OCI-LY1 (cell line): ENCODE measurements around the gene EMC10.
"Not testable (repeated sequence)": the region's sequence is repeated elsewhere in the genome, so short reads cannot be mapped to it uniquely, and the experiment has no call there.

Source experiments
- H2AFZ ChIP-seq: fragments of 200-600 bp; sonication (generic), shearing (Covaris generic); 2 replicates; pipeline ENCODE4 v1.6.0; 2014; ENCODE audit warnings: antibody characterized with exemption, mild to moderate bottlenecking, low read length
- H3F3A ChIP-seq: fragments of 200-600 bp; sonication (generic), shearing (Covaris generic); 2 replicates; pipeline ENCODE4 v1.6.0; 2014; ENCODE audit warnings: mild to moderate bottlenecking, antibody characterized with exemption, low read length, moderate library complexity; ENCODE audit not compliant: insufficient read depth
- H3K27ac ChIP-seq: fragments of 200-600 bp; sonication (generic); 2 replicates; pipeline ENCODE4 v1.5.1; 2014; ENCODE audit warnings: low read length, mixed run types, mild to moderate bottlenecking, low read depth; ENCODE audit not compliant: poor library complexity, severe bottlenecking
- H3K27me3 ChIP-seq: fragments of 200-600 bp; sonication (generic); 2 replicates; pipeline ENCODE4 v1.6.0; 2014; ENCODE audit warnings: antibody characterized with exemption, mild to moderate bottlenecking, low read length, moderate library complexity; ENCODE audit not compliant: insufficient read depth
- H3K36me3 ChIP-seq: fragments of 200-600 bp; sonication (generic); 2 replicates; pipeline ENCODE4 v1.6.1; 2014; ENCODE audit warnings: mild to moderate bottlenecking, antibody characterized with exemption, low read length, moderate library complexity, mixed read lengths; ENCODE audit not compliant: insufficient read depth
- H3K4me1 ChIP-seq: fragments of 200-600 bp; sonication (generic); 2 replicates; pipeline ENCODE4 v1.5.1; 2014; ENCODE audit warnings: mild to moderate bottlenecking, low read length, moderate library complexity; ENCODE audit not compliant: insufficient read depth, severe bottlenecking
- H3K4me2 ChIP-seq: fragments of 200-600 bp; sonication (generic), shearing (Covaris generic); 2 replicates; pipeline ENCODE4 v1.6.1; 2014; ENCODE audit warnings: low read length
- H3K4me3 ChIP-seq: fragments of 200-600 bp; sonication (generic); 2 replicates; pipeline ENCODE4 v1.5.1; 2014; ENCODE audit warnings: low read length, low read depth, mild to moderate bottlenecking, mixed read lengths; ENCODE audit not compliant: poor library complexity, severe bottlenecking
- H3K79me2 ChIP-seq: fragments of 200-600 bp; shearing (Covaris generic); 2 replicates; pipeline ENCODE4 v1.6.1; 2016; ENCODE audit warnings: mixed run types, low read length, mixed read lengths; ENCODE audit not compliant: insufficient read depth
- H3K9ac ChIP-seq: fragments of 200-600 bp; sonication (generic), shearing (Covaris generic); 2 replicates; pipeline ENCODE4 v1.6.1; 2014; ENCODE audit warnings: mild to moderate bottlenecking, low read length, mixed read lengths
- H3K9me2 ChIP-seq: fragments of 200-600 bp; sonication (generic), shearing (Covaris generic); 2 replicates; pipeline ENCODE4 v1.6.1; 2014; ENCODE audit warnings: low read depth, mild to moderate bottlenecking, low read length, mixed read lengths
- H3K9me3 ChIP-seq: fragments of 200-600 bp; shearing (Covaris generic); 2 replicates; pipeline ENCODE4 v1.6.1; 2014; ENCODE audit warnings: low read length, mixed read lengths
- H4K20me1 ChIP-seq: fragments of 200-600 bp; sonication (generic), shearing (Covaris generic); 2 replicates; pipeline ENCODE4 v1.6.0; 2016; ENCODE audit warnings: mild to moderate bottlenecking, low read length; ENCODE audit not compliant: insufficient read depth
- EZH2 ChIP-seq: fragments of 200-600 bp; sonication (generic), shearing (Covaris generic); IDR thresholded peaks from 2 replicates; pipeline ENCODE4 v1.8.0; 2017; ENCODE audit warnings: borderline replicate concordance, mixed run types, mild to moderate bottlenecking, antibody characterized with exemption, low read length, moderate library complexity, mixed read lengths
- TF ChIP-seq, protein P1 (sequence below): fragments of 200-600 bp; sonication (generic), shearing (Covaris generic); IDR thresholded peaks from 2 replicates; pipeline ENCODE4 v1.5.1; 2017; ENCODE audit warnings: mild to moderate bottlenecking, antibody characterized with exemption, low read length, moderate library complexity, mixed read lengths

EMC10 gene

GRCh38 chr19:50466706-50467039, 9.6 kb upstream of the EMC10 start:
- no peak overlapping the region for H3K27ac ChIP-seq
- no peak for TF ChIP-seq EZH2
- TF ChIP-seq, protein P1, sequence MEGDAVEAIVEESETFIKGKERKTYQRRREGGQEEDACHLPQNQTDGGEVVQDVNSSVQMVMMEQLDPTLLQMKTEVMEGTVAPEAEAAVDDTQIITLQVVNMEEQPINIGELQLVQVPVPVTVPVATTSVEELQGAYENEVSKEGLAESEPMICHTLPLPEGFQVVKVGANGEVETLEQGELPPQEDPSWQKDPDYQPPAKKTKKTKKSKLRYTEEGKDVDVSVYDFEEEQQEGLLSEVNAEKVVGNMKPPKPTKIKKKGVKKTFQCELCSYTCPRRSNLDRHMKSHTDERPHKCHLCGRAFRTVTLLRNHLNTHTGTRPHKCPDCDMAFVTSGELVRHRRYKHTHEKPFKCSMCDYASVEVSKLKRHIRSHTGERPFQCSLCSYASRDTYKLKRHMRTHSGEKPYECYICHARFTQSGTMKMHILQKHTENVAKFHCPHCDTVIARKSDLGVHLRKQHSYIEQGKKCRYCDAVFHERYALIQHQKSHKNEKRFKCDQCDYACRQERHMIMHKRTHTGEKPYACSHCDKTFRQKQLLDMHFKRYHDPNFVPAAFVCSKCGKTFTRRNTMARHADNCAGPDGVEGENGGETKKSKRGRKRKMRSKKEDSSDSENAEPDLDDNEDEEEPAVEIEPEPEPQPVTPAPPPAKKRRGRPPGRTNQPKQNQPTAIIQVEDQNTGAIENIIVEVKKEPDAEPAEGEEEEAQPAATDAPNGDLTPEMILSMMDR = no peak
- H3K4me2 ChIP-seq = no peak overlapping the region
- no peak overlapping the region for H3K9ac ChIP-seq
- H3K36me3 ChIP-seq = no peaks in the 10 kb centered on the region
- no peaks in the 10 kb centered on the region for H3K79me2 ChIP-seq
- H3K27me3 ChIP-seq = peaks cover 14% of the 10 kb centered on the region; the same call in 1 of the 2 replicates
- H3K4me1 ChIP-seq = no peaks in the 10 kb centered on the region
- H3K9me3 ChIP-seq = no peaks in the 10 kb centered on the region
- no peaks in the 10 kb centered on the region for H3K9me2 ChIP-seq
- H3K4me3 ChIP-seq = no peak overlapping the region
- no peaks in the 10 kb centered on the region for H4K20me1 ChIP-seq
- no peak overlapping the region for H2AFZ ChIP-seq
- no peaks in the 10 kb centered on the region for H3F3A ChIP-seq

DNA sequence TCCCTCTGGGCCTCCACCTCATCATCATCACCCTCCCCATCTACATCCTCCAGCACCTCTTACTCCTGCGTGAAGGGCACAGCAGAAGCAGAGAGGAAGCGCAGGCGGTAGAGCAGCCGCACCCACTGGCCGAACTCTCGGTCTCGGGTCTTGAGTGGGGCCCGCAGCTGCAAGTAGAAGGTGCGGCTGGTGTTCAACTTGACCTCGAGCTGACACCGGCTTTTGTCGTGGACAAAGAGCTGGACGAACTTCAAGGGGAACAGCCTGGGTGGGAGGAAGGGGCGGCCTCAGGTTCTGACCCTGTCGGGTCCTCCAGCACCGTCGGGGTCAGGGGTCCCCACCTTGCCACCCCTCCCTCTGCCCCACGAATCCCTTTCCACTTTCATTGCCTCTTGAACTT, 8.7 kb upstream of the EMC10 start:
- H3K4me3 ChIP-seq = no peak overlapping the region
- no peak overlapping the region for H3K9ac ChIP-seq
- peaks cover 14% of the 10 kb centered on the region; the same call in 1 of the 2 replicates for H3K27me3 ChIP-seq
- no peaks in the 10 kb centered on the region for H3K9me2 ChIP-seq
- no peak for TF ChIP-seq EZH2
- TF ChIP-seq, protein P1 = no peak
- H3K4me1 ChIP-seq = no peaks in the 10 kb centered on the region
- no peaks in the 10 kb centered on the region for H4K20me1 ChIP-seq
- H3K36me3 ChIP-seq = no peaks in the 10 kb centered on the region
- H3F3A ChIP-seq = no peaks in the 10 kb centered on the region
- H2AFZ ChIP-seq = no peak overlapping the region
- H3K79me2 ChIP-seq = no peaks in the 10 kb centered on the region
- H3K27ac ChIP-seq = no peak overlapping the region
- H3K9me3 ChIP-seq = no peaks in the 10 kb centered on the region
- H3K4me2 ChIP-seq = no peak overlapping the region

DNA sequence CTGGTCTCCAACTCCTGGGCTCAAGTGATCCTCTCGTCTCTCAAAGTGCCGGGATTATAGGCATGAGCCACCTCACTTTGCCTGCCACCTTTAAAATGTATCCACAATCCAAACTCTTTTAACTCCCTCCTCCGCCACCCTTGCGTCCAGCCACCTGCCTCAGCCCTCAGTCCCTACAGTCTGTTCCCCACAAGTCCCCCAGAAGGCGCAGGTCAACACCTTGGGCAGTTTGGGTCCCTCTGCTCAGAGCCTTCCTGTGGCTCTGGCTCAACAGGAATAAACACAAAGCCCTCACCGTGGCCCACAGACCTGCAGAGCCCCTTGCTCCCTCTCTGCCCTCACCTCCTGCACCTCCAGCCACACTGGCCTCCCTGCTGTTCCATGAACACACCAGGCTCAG, 7.5 kb upstream of the EMC10 start:
- Histone ChIP-seq H3K4me1 (no peaks in the 10 kb centered on the region), H3K27ac (no peak overlapping the region), H2AFZ (no peak overlapping the region), H3K27me3 (peaks cover 14% of the 10 kb centered on the region; the same call in 1 of the 2 replicates), H3K9me3 (no peaks in the 10 kb centered on the region), H3K9me2 (no peaks in the 10 kb centered on the region), H3K4me3 (no peak overlapping the region), H3K4me2 (no peak overlapping the region), H3K79me2 (no peaks in the 10 kb centered on the region), H3F3A (no peaks in the 10 kb centered on the region), H3K36me3 (no peaks in the 10 kb centered on the region), H3K9ac (no peak overlapping the region), H4K20me1 (no peaks in the 10 kb centered on the region)
- TF ChIP-seq, protein P1 = no peak
- no peak for TF ChIP-seq EZH2

DNA sequence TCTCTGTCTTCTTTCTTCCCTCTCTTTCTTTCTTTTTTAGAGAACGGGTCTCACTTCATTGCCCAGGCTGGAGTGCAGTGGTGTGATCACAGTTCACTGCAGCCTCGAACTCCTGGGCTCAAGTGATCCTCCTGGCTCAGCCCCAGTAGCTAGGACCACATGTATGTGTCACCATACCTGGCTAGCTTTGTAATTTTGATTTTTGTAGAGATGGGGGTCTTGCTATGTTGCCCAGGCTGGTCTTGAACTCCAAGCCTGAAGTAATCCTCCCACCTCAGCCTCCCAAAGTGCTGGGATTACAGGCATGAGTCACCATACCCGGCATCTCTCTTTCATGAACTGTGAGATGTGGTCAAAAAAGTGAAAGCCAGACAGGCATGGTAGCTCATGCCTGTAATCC, 3.0 kb upstream of the EMC10 start:
- not testable (repeated sequence) for H3K9me3 ChIP-seq, H3K9me2 ChIP-seq, H4K20me1 ChIP-seq, H3K4me3 ChIP-seq, H3K9ac ChIP-seq, H3K36me3 ChIP-seq, H3F3A ChIP-seq, H2AFZ ChIP-seq, H3K27me3 ChIP-seq, H3K4me2 ChIP-seq, H3K27ac ChIP-seq, H3K79me2 ChIP-seq
- H3K4me1 ChIP-seq = peaks cover 11% of the 10 kb centered on the region
